GM21576 (cell line): ENCODE measurements around the gene CFD.
"Not testable (repeated sequence)": the region's sequence is repeated elsewhere in the genome, so short reads cannot be mapped to it uniquely, and the experiment has no call there.

Experiments used
- ATAC-seq: cut with Tn5 transposase; IDR thresholded peaks from one replicate; pipeline ENCODE4 v1.9.1; 2021; ENCODE audit warnings: mild to moderate bottlenecking, moderate library complexity; ENCODE audit not compliant: unreplicated experiment

The CFD gene

DNA sequence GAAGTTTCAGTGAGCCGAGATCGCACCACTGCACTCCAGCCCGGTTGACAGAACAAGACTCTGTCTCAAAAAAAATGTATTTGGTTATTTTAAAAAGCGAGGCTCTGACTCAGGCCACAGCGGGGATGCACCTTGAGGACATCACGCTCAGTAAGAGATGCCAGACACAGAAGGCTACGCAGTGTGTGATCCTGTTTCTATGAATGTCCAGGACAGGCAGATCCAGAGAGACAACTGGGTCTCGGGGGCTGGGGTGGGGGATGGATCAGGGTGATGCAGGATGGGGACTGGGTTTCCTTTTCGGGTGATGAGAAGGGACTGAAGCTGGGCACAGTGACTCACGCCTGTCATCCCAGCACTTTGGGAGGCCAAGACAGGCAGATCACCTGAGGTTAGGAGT is 28.1 kb downstream of the CFD start:
- ATAC-seq = no peak

DNA sequence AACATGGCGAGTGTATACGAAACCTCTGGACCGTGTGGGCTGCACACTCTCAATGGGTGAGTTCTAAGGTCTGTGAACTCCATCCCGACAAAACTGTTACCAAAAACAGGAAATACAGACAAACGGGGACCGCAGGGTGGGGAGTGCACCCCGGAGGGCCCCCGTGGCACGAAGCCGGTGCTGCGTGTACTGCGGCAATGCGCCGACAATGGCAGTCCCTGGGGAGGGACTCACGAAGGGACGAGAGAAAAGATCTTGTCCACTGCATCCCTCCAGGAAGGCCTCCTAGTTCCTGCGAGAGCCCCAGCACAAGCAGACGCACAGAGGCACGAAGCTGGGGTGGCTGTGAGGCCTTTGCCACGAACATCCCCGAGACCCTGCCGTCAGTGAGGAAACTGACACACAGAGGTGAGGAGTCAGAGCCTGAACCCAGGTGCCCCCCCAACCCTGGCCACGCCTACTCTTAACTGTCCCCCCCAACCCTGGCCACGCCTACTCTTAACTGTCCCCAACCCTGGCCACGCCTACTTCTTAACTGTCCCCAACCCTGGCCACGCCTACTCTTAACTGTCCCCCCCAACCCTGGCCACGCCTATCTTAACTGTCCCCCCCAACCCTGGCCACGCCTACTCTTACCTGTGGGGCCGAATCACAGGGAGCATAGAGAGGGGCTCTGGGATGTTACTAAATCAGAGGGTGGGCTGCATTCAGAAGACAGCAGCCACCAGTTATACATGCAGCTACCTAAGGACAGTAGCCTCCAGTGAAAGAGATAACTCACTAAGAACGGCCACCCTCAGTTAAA is 29.3 kb downstream of the CFD start:
- no peak for ATAC-seq

DNA sequence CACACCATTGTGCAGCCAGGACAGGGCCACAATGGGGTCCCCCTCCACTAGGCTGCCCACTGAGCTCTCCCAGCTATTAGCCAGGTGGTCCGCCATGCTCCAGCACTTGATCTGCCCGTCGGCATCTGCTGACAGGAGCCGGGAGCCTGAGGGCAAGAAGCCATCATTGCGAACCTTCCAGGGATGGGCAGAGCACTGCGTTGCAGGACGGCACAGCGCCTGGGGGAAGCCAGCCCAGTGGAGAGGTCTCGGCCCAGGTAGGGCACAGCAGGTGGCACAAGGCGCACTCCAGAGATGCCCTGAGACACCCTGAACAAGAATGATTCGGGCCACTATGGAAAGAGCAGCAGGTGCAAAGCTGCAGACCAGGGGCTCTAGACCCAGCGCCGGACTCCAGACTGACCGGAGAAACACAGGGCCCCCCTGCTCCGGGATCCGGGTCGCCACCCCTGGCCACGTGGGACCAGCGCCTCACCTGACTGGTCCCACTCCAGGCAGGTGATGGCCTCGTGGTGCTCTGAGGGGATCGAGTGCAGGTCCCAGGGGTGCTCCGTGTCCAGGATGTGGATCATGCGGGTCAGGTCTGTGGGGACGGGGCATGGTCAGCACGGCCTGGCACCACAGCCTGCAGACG is 30.3 kb downstream of the CFD start:
- no peak for ATAC-seq

DNA sequence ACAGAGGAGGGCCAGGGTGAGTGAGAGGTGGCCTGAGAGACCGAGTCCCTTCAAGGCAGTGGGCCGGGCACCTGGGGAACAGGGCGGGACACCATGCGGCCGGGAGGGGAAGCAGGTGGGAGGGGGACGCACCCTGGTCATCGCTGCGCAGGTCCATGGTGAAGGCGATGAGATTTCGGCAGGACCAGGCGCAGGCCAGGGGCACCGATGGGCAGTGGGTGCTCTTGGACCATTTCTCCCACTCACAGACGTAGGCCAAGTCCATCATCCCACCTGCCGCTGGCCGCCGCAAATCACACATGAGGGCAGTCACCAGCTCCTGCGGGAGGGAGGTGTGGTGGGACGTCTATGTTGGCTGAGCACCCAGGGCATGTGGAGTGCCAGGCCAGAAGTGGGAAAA is 31.4 kb downstream of the CFD start:
- no peak for ATAC-seq

DNA sequence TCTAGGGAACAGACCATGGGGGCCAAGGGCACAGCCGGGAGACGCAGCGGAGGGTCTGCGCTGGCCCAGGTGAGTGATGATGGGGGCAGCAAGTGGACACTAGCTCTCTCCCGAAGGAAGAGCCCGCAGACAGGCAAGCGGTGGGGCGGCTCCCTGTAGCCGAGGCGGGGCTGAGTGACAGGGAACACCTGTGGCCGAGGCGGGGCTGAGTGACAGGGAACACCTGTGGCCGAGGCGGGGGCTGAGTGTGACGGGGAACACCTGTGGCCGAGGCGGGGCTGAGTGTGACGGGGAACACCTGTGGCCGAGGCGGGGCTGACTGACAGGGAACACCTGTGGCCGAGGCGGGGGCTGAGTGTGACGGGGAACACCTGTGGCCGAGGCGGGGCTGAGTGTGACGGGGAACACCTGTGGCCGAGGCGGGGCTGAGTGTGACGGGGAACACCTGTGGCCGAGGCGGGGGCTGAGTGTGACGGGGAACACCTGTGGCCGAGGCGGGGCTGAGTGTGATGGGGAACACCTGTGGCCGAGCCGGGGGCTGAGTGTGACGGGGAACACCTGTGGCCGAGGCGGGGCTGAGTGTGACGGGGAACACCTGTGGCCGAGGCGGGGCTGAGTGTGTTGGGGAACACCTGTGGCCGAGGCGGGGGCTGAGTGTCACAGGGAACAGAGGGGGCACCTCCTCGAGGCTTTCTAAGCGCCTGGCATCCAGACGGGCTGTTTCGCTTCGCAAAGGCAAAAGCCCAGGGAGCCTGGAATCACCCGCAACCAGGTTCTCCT is 32.1 kb downstream of the CFD start:
- ATAC-seq = not testable (repeated sequence)

DNA sequence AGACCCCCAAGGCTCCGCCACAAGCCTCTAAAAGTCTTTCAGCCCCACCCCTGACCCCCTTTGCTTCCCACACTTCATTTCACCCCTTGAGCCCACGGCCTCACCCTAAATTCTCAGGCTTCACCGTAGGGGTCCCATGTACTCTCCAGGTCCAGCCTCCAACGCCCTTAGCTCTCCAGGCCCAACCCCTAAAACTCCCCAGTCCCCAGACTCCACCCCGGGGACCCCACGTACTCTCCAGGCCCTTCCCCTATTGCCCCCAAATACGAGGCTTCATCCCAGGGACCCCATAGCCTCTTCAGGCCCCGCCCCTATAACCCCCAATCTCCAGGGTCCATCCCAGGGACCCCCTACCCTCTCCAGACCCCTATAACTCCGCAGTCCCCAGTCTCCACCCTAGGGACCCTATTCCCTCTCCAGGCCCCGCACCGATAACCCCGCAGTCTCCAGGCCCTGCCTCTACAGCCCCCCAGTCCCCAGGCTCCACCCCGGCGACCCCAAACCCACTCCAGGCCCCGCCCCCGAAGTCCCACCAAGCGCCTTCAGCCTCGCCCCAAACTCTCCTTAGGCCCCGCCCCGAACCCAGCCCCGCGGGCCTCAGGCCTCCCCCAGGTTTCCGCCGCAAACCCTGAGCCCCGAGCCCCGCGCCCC is 32.9 kb downstream of the CFD start:
- ATAC-seq = no peak

GRCh38 chr19:892894-893689 is 33.6 kb downstream of the CFD start, which contains the start of the genes MED16 and RNU6-9:
MED16 (minus strand) TSS chr19:893187; CDS start chr19:891131, 2,056 bp downstream.
RNU6-9 (plus strand) TSS chr19:893484.
- peak; percentile 79 for ATAC-seq

GRCh38 chr19:896434-896833 is 37.0 kb downstream of the CFD start:
- ATAC-seq = no peak

GRCh38 chr19:896999-897398 is 37.5 kb downstream of the CFD start:
- ATAC-seq = no peak

DNA sequence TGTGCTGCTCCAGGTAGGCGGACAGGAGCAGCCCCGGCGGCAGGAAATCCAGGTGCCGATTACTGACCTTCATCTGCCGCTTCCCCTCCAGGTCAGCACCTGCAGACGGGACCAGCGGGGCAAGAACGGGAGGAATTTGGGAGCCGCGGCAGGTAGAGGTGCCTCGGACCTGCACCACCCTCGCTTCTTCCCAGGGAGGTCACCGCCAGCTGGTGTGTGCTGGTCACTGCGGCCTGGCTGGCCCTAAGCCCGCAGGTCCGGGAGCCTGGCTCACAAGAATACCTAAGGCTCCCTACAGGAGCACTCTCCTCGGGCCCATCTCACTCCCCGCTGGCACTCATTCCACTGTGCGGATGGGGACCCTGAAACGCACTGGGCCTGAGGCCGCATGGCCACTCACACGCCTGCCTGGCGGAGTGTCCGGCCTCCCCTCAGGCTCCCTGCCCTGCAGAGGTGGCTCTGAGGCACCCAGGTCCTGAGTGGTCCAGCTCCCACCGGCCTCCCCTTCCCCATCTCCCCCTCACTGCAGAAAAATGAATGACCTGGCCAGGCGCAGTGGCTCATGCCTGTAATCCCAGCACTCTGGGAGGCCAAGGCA is 38.1 kb downstream of the CFD start:
- no peak for ATAC-seq

DNA sequence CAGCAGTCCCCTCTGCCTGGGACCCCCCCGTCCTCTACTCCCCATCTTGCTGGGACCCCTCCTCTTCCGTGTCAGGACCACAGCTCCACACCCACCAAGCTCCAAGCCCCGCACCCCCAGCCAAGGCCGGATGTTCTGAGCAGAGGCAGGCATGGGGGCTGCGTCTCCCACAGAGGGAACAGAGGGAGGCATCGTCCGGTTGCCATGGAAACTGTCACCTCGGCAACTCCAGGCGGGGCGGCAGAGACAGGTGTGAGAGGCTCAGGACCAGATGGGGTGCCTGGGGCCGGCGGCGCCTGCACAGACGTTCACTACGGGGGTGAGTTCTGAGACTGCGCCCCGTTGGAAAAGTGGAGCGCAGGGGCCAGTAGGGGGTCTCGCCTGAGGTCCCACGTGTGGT is 39.2 kb downstream of the CFD start:
- ATAC-seq = no peak

DNA sequence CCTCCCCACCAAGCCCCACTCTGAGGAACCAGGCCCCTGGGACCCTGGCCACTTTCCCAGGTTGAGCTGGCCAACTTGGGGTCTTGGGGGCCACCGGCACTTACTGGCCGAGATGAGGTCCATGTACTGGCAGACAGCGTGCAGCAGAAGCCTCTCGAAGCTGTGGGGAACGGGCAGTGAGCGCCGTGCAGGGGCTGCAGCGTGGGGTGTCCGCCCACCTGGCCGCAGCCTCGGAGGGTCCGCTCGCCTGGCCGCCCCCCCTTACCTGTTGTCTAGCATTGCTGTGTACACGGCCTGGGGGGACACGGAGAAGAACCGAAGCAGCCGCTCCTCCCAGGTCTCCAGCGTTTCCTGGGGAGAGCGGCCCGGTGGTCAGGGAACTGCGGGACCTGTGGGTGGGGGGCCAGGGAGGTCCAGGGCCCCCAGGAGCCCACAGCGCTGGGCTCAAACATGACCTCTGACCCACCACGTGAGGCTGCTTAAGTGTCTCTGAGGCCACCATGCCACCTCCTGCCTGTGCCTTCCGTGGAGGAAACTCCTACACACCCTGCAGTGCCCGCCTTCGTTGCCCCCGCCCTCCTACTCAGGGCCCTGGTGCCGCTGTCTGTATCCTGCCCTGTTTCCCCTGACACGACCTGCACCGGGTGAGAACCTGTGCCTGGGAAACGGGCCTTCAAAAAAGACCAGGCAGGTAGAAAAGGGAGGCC is 40.0 kb downstream of the CFD start:
- ATAC-seq = no peak

GRCh38 chr19:900043-900301 is 40.5 kb downstream of the CFD start:
- no peak for ATAC-seq

GRCh38 chr19:900302-901111 is 41.0 kb downstream of the CFD start:
- no peak for ATAC-seq

GRCh38 chr19:901216-902092 is 42.0 kb downstream of the CFD start:
- ATAC-seq = no peak

DNA sequence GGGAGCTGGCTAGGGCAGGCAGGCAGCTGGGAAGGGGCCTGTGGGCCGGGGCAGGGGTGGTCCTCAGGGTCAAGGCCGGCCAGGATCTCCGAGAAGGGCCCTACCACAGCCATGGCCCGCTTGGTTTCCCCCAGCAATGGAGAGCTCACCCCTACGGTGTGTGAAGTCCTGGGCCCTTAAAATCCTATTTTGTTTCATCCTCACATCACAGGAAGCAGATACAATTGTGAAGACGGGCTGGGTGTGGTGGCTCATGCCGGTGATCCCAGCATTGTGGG is 42.6 kb downstream of the CFD start:
- ATAC-seq = no peak

- no peak for ATAC-seq
These were observed 43.2 kb downstream of the CFD start for GRCh38 chr19:902446-903226.
